GM13977 (cell line): ENCODE data around the gene WBP1.
A peak's percentile ranks its signal among the peaks of the same experiment; 100 is the strongest.
"Not testable (repeated sequence)": the region's sequence is repeated elsewhere in the genome, so short reads cannot be mapped to it uniquely, and the experiment has no call there.

ENCODE experiments used
- DNase-seq: peaks from one replicate; pipeline ENCODE4 v3.0.0; 2012; ENCODE audit warnings: low spot score
- in situ Hi-C: fragments of 300-500 bp; cut with MboI; formaldehyde crosslinking; loops from one replicate; pipeline ENCODE4 v1.12.0; 2022; ENCODE audit warnings: low sequenced_read_pairs, low pct_unique_long_range_greater_than_20kb, mixed read lengths, inconsistent platforms; ENCODE audit not compliant: unreplicated experiment
- TF ChIP-seq, protein P1 (sequence below): IDR thresholded peaks from 2 replicates; pipeline ENCODE4 v1.5.1; 2012; ENCODE audit warnings: mild to moderate bottlenecking, control low read depth; ENCODE audit not compliant: insufficient read depth; ENCODE audit errors: extremely low read depth, missing control alignments

WBP1 gene

DNA sequence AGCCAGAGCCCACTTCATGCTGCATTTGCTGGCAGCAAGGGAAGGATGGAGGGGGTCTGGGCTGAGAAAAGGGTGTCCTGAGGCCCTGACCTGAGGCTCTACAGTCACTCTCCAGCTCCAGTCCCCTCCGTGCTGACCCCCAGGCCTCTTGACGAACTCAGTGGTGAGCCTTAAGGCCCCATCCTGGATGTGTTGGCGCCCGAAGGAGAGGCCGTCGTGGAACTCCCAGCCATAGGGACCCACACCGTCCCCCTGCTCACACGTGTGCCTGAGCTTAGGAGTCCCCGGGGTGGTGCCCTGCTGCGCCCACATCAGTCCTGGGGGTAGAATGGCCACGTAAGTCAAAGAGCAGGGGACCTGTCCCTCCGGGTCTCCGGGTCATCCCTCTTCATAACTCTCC, 6.2 kb downstream of the WBP1 start:
- TF ChIP-seq, protein P1, sequence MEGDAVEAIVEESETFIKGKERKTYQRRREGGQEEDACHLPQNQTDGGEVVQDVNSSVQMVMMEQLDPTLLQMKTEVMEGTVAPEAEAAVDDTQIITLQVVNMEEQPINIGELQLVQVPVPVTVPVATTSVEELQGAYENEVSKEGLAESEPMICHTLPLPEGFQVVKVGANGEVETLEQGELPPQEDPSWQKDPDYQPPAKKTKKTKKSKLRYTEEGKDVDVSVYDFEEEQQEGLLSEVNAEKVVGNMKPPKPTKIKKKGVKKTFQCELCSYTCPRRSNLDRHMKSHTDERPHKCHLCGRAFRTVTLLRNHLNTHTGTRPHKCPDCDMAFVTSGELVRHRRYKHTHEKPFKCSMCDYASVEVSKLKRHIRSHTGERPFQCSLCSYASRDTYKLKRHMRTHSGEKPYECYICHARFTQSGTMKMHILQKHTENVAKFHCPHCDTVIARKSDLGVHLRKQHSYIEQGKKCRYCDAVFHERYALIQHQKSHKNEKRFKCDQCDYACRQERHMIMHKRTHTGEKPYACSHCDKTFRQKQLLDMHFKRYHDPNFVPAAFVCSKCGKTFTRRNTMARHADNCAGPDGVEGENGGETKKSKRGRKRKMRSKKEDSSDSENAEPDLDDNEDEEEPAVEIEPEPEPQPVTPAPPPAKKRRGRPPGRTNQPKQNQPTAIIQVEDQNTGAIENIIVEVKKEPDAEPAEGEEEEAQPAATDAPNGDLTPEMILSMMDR: no peak
- no peak for DNase-seq
- in situ Hi-C loops: no loop called here

DNA sequence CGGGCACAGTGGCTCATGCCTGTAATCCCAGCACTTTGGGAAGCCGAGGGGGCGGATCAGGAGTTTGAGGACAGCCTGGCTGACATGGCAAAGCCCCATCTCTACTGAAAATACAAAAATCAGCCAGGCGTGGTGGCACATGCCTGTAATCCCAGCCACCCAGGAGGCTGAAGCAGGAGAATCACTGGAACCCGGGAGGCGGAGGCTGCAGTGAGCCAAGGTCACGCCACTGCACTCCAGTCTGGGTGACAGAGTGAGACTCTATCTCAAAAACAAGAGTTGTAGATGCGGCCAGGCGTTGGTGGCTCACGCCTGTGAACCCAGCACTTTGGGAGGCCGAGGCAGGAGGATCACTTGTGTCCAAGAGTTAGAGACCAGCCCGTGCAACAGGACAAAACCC, 12.5 kb downstream of the WBP1 start:
- DNase-seq, in situ Hi-C loops: not testable (repeated sequence)

DNA sequence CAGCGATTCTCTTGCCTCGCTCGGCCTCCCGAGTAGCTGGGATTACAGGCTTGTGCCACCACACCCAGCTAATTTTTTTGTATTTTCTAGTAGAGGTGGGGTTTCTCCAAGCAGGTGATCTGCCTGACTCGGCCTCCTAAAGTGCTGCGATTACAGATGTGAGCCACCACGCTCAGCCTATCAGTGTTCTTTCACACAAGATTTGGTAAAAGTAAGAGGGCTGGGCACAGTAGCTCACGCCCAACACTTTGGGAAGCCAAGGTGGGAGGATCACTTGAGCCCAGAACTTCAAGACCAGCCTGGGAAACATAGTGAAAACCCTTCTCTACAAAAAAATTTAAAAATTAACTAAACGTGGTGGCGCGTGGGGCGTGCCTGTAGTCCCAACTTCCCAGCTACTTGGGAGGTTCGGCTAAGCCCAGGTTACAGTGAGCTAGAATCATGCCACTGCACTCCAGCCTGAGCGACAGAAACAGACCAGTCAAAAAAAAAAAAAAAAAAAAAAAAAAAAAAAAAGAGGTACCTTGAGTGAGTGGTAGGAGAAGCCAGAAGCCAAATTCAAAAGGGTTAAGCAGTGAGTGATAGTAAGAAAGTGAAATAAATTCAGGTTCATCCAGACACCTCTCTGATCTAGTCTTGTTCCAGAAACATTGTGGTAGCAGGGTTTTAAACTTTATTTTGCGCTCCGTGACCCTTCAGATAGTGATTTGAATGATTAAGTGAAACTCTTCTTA, 13.3 kb downstream of the WBP1 start:
- in situ Hi-C loops: no loop called here
- DNase-seq: peak; percentile 5
- TF ChIP-seq, protein P1: no peak

DNA sequence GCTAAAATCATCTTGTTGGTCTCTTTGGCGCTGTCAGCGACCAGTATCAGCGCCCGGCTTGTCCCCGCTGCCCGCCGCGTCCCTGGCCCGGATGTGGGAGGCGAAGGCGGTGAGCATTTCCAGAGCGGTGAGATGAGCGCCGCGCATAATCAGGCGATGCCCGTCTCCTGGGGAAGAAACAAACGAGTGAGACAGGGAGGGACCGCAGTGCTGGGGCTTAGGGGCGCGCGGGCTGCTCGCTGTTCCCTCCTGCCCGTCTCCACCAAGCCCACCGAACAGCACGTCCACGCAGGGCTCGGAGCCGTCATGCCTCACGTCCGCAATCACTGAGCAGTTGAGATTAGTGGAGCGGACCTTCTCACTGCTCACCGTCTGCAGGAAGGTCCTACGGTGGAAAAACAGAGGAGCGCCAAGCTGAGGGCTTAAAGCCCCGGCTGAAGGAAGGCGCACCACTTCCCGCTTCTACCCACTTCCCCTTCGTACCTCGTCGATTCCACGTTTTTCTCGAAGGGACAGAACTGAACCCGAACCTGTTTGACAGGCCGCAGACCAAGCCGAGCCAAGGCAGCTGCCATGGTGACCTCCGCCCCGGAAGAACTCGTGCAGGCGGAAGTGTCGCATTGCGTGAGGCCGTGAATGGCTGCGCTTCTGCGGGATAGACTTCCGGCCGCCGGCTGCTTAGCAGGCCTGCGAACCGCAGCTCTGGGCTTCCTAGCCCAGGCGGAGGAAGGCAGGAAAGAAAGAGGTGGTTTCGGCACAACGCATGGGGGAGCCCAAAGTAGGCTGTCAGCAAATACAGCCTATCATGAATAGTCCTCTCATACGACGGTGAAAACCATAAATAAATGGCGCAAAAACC, 14.1 kb downstream of the WBP1 start, which contains the start of gene MRPL53:
Gene MRPL53 (minus strand): TSS at position 595 of the 859 bp plus-strand sequence. CDS start 20 bp downstream, at position 575.
- TF ChIP-seq, protein P1: no peak
- peak; percentile 86 for DNase-seq
- in situ Hi-C loops: no loop called here

DNA sequence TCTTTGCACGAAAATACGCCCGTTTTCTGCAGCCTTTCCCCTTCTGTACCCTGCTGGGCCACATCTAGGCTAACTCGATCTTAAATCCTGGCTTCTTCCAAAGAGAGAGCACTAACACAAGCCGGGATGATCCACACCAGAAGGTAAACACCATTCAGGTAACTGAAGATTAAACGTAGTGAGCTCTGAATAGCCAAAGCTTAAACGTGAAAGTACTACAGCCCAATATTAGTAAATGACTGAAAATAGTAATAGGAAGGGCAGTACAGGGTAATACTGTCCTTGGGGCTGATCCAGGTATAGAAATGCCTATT, 14.7 kb downstream of the WBP1 start:
- in situ Hi-C loops: no loop called here
- TF ChIP-seq, protein P1: no peak
- DNase-seq: peak; percentile 14

DNA sequence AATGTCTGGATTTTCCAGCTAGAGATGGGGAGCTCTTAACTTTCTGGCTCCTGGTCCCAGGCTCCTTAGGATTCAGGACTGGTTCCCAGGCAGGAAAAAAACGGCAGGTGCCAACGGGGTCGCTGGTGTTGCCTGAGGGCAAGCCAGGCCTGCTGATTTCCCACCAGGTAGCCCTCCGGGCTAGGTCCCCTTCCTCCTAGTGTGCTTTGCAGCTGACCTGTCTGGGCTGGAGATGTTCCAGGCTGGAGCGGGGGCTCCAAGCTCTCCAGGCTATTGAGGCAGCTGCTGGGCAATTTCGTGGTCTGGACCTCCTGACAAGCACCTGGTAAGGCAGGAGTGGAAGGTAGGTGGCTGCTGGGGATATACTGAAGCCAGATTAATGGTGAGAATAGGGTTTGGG, 16.2 kb downstream of the WBP1 start:
- TF ChIP-seq, protein P1: no peak
- in situ Hi-C loops: no loop called here
- no peak for DNase-seq

DNA sequence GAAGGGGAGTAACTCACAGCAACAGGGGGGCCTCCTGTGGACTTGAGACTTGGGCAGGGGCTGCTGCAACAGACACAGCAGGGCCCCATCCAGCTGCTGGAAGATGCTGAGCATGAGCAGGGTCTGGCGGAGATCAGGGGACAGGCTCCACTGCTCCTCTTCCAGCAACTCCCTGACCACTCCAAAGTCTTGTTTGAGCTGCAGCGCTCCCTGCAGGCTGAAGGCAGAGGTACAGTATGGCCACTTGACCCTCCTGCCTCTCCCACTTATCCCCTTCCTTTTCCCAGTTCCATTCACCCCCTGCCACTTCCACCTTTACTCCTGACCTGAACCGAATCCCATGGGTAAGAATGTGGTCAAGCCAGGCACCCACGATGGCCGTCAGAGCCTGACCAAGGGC, 16.7 kb downstream of the WBP1 start:
- in situ Hi-C loops: loop anchor here (25.0 kb wide), 1 partner anchor 112 kb away; no protein-coding TSS in a partner anchor
- no peak for DNase-seq

More for the DNA sequence above, 16.7 kb downstream of the WBP1 start:
- TF ChIP-seq, protein P1: peak; percentile 46
